Psoas muscle (tissue), 8 donors: ENCODE data around the gene NAXE. TPM values are rescaled to one million over a fixed set of nuclear protein-coding genes. Genes with fewer than 3 reads are reported as not detected.
A peak's percentile ranks its signal among the peaks of the same experiment; 100 is the strongest.

ENCODE experiments used
- ATAC-seq, 4 donors: fragments of 200-7000 bp; cut with Tn5 transposase; one replicate each; pipeline ENCODE4 v1.9.1; 2020; ENCODE audit warnings: moderate library complexity in 3 of 4, mild to moderate bottlenecking in 2 of 4
- DNase-seq, 2 donors: peaks; one replicate each; pipeline ENCODE4 v3.0.0-alpha.2; 2020
- H3K27ac ChIP-seq: fragments of 200-600 bp; one replicate; pipeline ENCODE4 v1.8.0; 2022
- H3K27me3 ChIP-seq, 3 donors: fragments of 200-600 bp in 1 of 3; one replicate each; pipeline versions ENCODE4 v1.6.1 to v1.8.0; 2013 to 2022; ENCODE audit warnings: low read length in 2 of 3, mild to moderate bottlenecking in 2 of 3, moderate library complexity in 1 of 3; ENCODE audit not compliant: insufficient read depth in 3 of 3
- H3K36me3 ChIP-seq, 2 donors: fragments of 200-600 bp in 1 of 2; one replicate each; pipeline versions ENCODE4 v1.6.1 to v1.8.0; 2013 to 2022; ENCODE audit warnings: low read depth in 1 of 2, mild to moderate bottlenecking in 1 of 2, moderate library complexity in 1 of 2; ENCODE audit not compliant: insufficient read depth in 1 of 2
- H3K4me1 ChIP-seq: fragments of 200-600 bp; one replicate; pipeline ENCODE4 v1.8.0; 2022
- H3K4me3 ChIP-seq: fragments of 200-600 bp; one replicate; pipeline ENCODE4 v1.8.0; 2022; ENCODE audit warnings: mild to moderate bottlenecking
- H3K9me3 ChIP-seq: fragments of 200-600 bp; one replicate; pipeline ENCODE4 v1.8.0; 2022
- CTCF ChIP-seq: fragments of 200-600 bp; IDR thresholded peaks from one replicate; pipeline ENCODE4 v1.8.0; 2022; ENCODE audit warnings: antibody characterized with exemption
- WGBS, 3 donors: extraction: QIAGEN DNeasy Blood & Tissue Kit; methylation state at CpG; one replicate each; pipeline versions ENCODE4 v1.1.6 to v1.1.7; 2013; 5-methylcytosine and 5-hydroxymethylcytosine counted together
- intact Hi-C, 2 donors: fragments of 100-400 bp; cut with DNase I; formaldehyde crosslinking; loops; one replicate each; pipeline versions ENCODE4 v1.11.0 to v1.14.2; 2022
- polyA plus RNA-seq, 3 donors: library from polyadenylated mRNA; stranded (reverse); fragments of 200-250 nt; gene quantifications; one replicate each; pipeline ENCODE4 v1.2.3, GENCODE V29; 2013
- total RNA-seq, 4 donors: library from RNA; stranded (reverse); fragmentation: NEBNext Ultra II Directional in 2 of 4; extraction: Animal tissue kit (Norgen Biotek cat#: 25700) in 2 of 4; gene quantifications; one replicate each; pipeline versions ENCODE4 v1.2.1 to v1.2.4, GENCODE V29; 2021 to 2023
- donor health status: healthy with polysubstance abuse.
- donor health status: DM: no; HTN: no; CAD: no; lungs with moderate emphysema.
- donor health status: Bipolar disorder and iron deficiency.
- donor health status: healthy.
- donor health status: DM: yes; HTN: yes; CAD: no.
- donor health status: DM: no; HTN: no; CAD: no.
- donor health status: DM: no; HTN: no; CAD: no.
- donor health status: DM: yes; HTN: yes; CAD: no.

NAXE gene
- total and polyA plus RNA-seq, 7 donors, result 44.3 to 77.5 (median 67.5) TPM

GRCh38 chr1:156577550-156577949 lies 14.0 kb upstream of the NAXE start:
- 88 to 98% (median 93%) methylated on average over 3 of the region's 3 CpGs for WGBS, 3 donors
- no peak overlapping the region for H3K27ac ChIP-seq
- H3K4me3 ChIP-seq, result no peak overlapping the region
- H3K4me1 ChIP-seq, result no peaks in the 10 kb centered on the region
- TF ChIP-seq CTCF, result no peak
- no peaks in the 10 kb centered on the region for H3K36me3 ChIP-seq
- H3K9me3 ChIP-seq, result no peaks in the 10 kb centered on the region
- DNase-seq, result no peak
- no peaks in the 10 kb centered on the region for H3K27me3 ChIP-seq
- intact Hi-C loops, result loop anchor here in 1 of 2 donors (5.0 kb wide), 1 partner anchor 35 kb away; no protein-coding TSS in a partner anchor
- ATAC-seq, result no peak

GRCh38 chr1:156578055-156578454 lies 13.5 kb upstream of the NAXE start:
- intact Hi-C loops, result loop anchor here in 1 of 2 donors (5.0 kb wide), 1 partner anchor 34 kb away; no protein-coding TSS in a partner anchor
- no peak for TF ChIP-seq CTCF
- no peak for ATAC-seq

GRCh38 chr1:156579472-156579871 lies 12.1 kb upstream of the NAXE start, which contains the start of gene TTC24:
Gene TTC24 (plus strand): TSS chr1:156579723. CDS start chr1:156581365, 1,642 bp downstream.
- ATAC-seq, result no peak
- 81 to 88% (median 82%) methylated on average over 5 of the region's 5 CpGs for WGBS, 3 donors

More at GRCh38 chr1:156578055-156578454, 13.5 kb upstream of the NAXE start:
- Histone ChIP-seq H3K27me3 (no peaks in the 10 kb centered on the region), H3K27ac (no peak overlapping the region), H3K36me3 (no peaks in the 10 kb centered on the region), H3K9me3 (no peaks in the 10 kb centered on the region), H3K4me3 (no peak overlapping the region), H3K4me1 (no peaks in the 10 kb centered on the region)
- 52 to 72% (median 71%) methylated on average over 3 to 7 of the region's 7 CpGs for WGBS, 3 donors
- DNase-seq, result no peak

GRCh38 chr1:156581661-156582387 lies 9.8 kb upstream of the NAXE start:
- no peak for TF ChIP-seq CTCF
- 45 to 53% (median 46%) methylated on average over 21 of the region's 21 CpGs for WGBS, 3 donors
- peak; percentile 18 to 46 (median 32) for ATAC-seq
- no peaks in the 10 kb centered on the region for H3K27me3 ChIP-seq
- H3K27ac ChIP-seq, result no peak overlapping the region
- H3K9me3 ChIP-seq, result no peaks in the 10 kb centered on the region
- intact Hi-C loops, result no loop called here
- no peaks in the 10 kb centered on the region for H3K36me3 ChIP-seq
- H3K4me3 ChIP-seq, result no peak overlapping the region
- no peak for DNase-seq
- peaks cover 3% of the 10 kb centered on the region for H3K4me1 ChIP-seq

More at GRCh38 chr1:156579472-156579871, 12.1 kb upstream of the NAXE start, which contains the start of gene TTC24:
- TF ChIP-seq CTCF, result no peak
- Histone ChIP-seq H3K4me1 (peaks cover 3% of the 10 kb centered on the region), H3K9me3 (no peaks in the 10 kb centered on the region), H3K36me3 (no peaks in the 10 kb centered on the region), H3K27ac (no peak within 1 kb of the TSS), H3K4me3 (no peak within 1 kb of the TSS), H3K27me3 (no peaks in the 10 kb centered on the region)
- no peak for DNase-seq
- intact Hi-C loops, result loop anchor here in 1 of 2 donors (5.0 kb wide), 1 partner anchor 33 kb away; no protein-coding TSS in a partner anchor
